ENCODE data around the gene JAK1. TPM values are rescaled to one million over a fixed set of nuclear protein-coding genes. Genes with fewer than 3 reads are reported as not detected.

JAK1 gene
- total RNA-seq, 1 experiment from 2014 or later, result 67.8 TPM

- DNase-seq (ENCODE audit: low spot score), result no peak
- in situ Hi-C loops (cut with HindIII; ENCODE audit: low sequenced_read_pairs), result no loop called here
These were observed 114.7 kb downstream of the JAK1 start for GRCh38 chr1:64851664-64852063.

- DNase-seq (ENCODE audit: low spot score), result peak; percentile 92
- in situ Hi-C loops (cut with HindIII; ENCODE audit: low sequenced_read_pairs), result no loop called here
These were observed 115.5 kb downstream of the JAK1 start for GRCh38 chr1:64850846-64851245.

DNA sequence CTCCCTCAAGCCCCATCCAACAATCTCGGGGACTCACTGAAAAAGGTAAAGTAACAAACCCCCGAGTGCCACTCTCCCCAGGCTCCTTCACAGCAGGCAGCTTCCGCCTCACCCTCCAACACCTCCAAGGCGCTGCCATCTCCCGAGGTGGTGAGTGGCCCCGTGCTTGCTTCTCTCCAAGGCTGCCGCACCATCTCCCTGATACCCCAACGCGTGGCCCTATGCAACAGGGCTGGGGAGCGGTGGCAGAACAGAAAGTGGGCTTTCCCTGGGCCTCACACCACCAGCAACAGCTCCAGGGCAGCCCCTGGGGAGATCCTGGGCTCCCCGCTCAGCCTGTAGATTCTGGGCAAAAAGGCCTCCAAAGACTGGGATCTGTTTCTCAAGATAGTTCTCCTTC, 116.4 kb downstream of the JAK1 start:
- in situ Hi-C loops (cut with HindIII; ENCODE audit: low sequenced_read_pairs), result no loop called here
- DNase-seq (ENCODE audit: low spot score), result no peak

GRCh38 chr1:64848803-64849202, 117.5 kb downstream of the JAK1 start:
- DNase-seq (ENCODE audit: low spot score), result peak; percentile 87
- in situ Hi-C loops (cut with HindIII; ENCODE audit: low sequenced_read_pairs), result no loop called here

DNA sequence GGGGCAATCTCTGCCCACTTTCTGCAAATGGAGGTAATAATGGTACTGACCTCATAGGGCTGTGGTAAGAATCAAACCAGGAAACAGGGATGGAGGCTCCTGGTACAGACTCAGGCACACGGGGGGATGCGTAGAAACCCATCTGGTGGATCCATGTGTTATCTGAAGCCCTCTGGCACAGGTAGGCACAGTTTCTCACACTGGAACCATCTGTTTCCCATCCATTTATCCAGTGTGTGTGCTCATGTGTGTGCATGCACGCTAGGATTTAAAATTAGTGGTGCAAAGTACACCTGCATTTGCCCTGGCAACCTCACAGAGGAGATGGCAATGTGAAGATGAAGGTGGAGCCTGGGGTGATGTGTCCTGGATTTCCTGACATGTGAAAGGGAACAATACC, 118.2 kb downstream of the JAK1 start:
- peak; percentile 72 for DNase-seq (ENCODE audit: low spot score)
- in situ Hi-C loops (cut with HindIII; ENCODE audit: low sequenced_read_pairs), result no loop called here

DNA sequence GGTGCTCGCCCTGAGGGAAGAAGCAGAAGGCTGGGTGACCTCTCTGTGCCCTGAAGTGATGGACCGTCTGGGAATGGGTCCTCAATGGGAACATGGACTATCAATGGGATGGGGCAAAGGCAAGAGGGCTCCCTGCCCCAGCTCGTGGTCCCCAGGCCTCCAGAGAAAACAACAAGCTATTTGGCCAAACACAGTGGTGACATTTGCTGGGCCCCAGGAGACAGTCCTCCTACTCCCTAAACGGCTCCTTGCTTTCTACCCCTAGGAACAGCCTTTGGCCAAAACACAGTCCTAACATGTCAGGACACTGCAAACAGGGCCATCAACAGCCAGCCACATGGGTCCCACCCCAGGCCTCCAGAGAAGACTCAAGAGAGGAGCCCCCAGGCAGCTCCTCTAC, 118.7 kb downstream of the JAK1 start:
- in situ Hi-C loops (cut with HindIII; ENCODE audit: low sequenced_read_pairs), result no loop called here
- no peak for DNase-seq (ENCODE audit: low spot score)

DNA sequence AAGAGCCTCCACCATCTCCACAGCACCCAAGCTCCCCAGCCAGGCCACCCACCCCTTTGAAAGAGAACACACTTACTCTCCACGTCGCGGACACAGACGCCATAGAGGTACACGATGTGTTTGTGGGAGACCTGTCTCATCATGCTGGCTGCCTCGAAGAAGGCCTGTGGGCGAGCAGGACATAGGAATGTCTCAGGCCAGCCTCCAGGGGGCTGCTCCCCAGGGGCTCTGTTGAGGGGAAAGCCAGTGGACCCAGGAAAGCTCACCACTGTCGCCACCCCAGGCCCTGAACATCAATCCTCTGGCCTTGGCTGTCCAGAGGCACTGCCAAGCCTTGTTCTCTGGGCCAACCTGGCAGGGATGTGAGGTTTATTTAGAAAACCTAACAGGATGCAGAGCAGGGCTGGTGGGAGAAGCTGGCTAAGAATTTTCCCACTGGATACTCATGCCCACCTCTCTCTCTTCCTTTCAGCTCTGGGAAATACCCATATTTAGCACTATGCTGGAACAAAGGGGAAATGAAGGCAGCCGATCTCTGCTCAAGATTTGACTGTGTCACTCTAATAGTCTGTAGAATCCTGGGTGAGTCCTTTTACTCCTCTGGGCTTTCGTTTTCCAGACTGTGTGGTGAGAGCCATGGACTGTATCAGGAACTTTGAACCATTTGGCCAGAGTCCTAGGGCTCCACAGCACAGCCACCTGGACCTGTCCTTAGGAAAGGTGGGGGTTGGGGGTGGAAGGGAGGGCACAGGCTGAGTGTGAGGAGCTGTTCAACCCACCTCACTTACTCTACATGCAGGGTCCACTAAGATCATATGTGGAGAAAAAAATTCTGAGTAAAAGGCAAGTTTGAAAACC, 119.5 kb downstream of the JAK1 start:
- DNase-seq (ENCODE audit: low spot score), result no peak
- in situ Hi-C loops (cut with HindIII; ENCODE audit: low sequenced_read_pairs), result no loop called here

DNA sequence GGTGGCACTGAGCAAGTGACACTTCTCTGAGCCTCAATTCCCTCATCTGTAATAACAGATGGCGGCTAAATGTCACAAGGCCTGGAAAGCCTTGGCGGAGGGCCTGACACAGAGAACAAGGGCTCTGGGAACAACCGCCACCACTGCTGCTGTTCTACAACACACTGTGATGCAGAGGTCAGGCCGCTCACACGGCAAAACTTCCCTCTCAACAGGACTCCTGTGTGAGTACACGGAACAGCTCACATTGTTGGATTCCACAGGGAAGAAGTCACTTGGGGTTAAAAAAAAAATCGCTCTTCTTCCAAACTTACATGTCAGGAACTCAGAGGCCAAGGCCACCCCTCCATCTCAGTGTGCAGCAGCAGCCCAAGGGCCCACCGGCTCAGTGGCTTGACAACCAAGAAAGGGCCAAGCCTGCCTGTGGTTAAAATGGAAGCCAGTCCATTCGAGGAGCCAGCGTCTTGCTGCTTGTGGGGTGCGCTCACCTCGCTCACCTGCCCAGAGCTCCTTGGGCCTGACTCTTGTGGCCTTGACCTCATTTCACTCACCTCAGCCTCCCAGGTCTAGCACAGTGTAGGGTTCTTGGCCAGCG, 120.4 kb downstream of the JAK1 start:
- in situ Hi-C loops (cut with HindIII; ENCODE audit: low sequenced_read_pairs), result no loop called here
- peak; percentile 12 for DNase-seq (ENCODE audit: low spot score)

DNA sequence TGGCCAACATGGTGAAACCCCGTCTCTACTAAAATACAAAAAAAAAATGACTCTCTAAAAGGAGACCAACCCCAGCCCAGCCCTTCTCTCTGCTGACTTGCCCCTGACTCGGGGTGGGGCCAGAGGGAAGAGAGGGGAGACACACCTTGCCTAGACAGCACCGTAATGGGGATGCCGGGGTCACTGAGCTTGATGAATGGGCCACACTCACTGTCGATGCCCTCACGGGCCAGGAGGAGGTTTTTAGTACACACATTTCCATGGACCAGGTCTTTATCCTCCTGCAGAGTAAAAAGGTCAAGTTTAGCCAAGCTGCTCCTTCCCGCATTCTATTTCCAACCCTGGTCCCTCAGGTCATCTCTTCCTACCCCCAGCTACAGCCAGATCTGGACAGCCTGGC, 121.7 kb downstream of the JAK1 start:
- DNase-seq (ENCODE audit: low spot score), result no peak

GRCh38 chr1:64844175-64844574, 122.2 kb downstream of the JAK1 start:
- no peak for DNase-seq (ENCODE audit: low spot score)
- in situ Hi-C loops (cut with HindIII; ENCODE audit: low sequenced_read_pairs), result no loop called here

More for the DNA sequence above, 121.7 kb downstream of the JAK1 start:
- in situ Hi-C loops (cut with HindIII; ENCODE audit: low sequenced_read_pairs), result no loop called here

DNA sequence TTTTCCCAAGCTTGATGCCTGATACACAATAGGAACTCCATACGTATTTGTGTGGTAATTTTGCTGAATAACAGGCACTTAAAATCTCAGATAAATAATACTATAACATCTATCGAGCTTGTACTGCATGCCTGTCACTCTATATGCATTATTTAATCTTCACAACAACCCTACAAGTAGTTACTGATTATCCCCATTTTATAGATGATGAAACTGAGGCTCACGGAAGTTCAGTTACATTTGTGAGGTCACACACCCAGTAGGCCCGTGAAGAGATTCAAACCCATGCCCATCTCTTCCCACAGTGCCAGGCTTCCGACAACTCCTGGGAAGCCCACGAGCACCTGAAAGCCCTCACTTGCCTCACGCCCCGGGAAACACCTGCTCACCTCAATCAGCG, 122.7 kb downstream of the JAK1 start:
- in situ Hi-C loops (cut with HindIII; ENCODE audit: low sequenced_read_pairs), result no loop called here
- DNase-seq (ENCODE audit: low spot score), result no peak

- no peak for DNase-seq (ENCODE audit: low spot score)
- in situ Hi-C loops (cut with HindIII; ENCODE audit: low sequenced_read_pairs), result no loop called here
These were observed 124.1 kb downstream of the JAK1 start for GRCh38 chr1:64842224-64842623.

DNA sequence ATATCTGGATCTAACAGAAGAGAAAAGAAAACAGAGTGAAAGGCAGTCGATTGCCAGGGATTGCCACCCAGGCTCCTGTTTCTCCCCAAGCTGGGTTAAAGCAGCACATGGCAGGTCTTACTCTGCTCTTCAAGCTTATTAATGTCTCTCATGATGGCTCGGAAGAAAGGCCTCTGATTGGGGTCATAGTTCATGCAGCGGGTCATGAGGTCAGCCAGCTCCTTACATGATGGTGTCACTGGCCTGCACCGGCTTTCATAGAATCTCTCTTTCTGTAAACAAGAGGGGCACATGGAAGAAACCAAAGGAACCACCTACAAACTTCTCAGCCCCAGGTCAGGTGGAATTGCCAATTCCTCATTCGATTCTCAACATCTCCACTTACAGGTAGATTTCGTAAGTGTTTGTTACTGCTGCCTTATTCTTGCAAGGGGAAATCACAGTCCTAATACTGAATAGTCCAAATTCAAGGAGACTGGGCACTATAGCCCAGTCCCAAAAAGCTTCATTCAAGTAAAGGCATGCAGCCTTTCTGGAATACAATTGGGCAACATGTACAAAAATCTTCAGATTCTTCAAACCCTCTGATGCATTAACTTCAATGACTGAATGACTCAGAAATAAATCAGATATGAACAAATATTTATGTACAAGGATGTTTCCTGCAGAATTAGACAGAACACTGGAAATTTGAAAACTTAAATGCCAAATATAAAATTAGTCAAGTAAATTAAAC, 124.9 kb downstream of the JAK1 start:
- no peak for DNase-seq (ENCODE audit: low spot score)
- in situ Hi-C loops (cut with HindIII; ENCODE audit: low sequenced_read_pairs), result no loop called here

- peak; percentile 89 for DNase-seq (ENCODE audit: low spot score)
- in situ Hi-C loops (cut with HindIII; ENCODE audit: low sequenced_read_pairs), result no loop called here
These were observed 126.5 kb downstream of the JAK1 start for GRCh38 chr1:64839732-64840405.

GRCh38 chr1:64839261-64839660, 127.1 kb downstream of the JAK1 start:
- in situ Hi-C loops (cut with HindIII; ENCODE audit: low sequenced_read_pairs), result no loop called here
- no peak for DNase-seq (ENCODE audit: low spot score)

GRCh38 chr1:64838486-64838885, 127.9 kb downstream of the JAK1 start:
- DNase-seq (ENCODE audit: low spot score), result no peak
- in situ Hi-C loops (cut with HindIII; ENCODE audit: low sequenced_read_pairs), result no loop called here

- no peak for DNase-seq (ENCODE audit: low spot score)
- in situ Hi-C loops (cut with HindIII; ENCODE audit: low sequenced_read_pairs), result no loop called here
These were observed 129.5 kb downstream of the JAK1 start for GRCh38 chr1:64836802-64837201.

DNA sequence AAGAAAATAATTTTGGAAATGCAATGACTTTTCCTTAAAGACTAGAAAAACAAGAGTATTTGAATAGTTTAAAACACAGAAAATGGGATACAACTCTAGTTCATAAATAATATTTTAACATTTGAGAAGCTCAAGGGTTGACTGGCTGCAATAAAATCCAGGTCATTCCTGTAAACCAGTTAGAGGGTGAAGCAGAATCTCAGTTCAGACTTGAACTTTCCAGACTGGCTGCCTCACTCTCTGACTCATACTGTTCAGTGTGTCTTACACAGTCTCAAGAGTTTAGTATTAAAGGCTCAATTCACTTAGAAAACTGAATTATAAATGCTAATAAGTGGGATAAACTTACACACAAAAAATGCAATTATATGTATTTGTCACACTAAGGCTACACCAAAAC, 131.6 kb downstream of the JAK1 start:
- no peak for DNase-seq (ENCODE audit: low spot score)
- in situ Hi-C loops (cut with HindIII; ENCODE audit: low sequenced_read_pairs), result no loop called here

DNA sequence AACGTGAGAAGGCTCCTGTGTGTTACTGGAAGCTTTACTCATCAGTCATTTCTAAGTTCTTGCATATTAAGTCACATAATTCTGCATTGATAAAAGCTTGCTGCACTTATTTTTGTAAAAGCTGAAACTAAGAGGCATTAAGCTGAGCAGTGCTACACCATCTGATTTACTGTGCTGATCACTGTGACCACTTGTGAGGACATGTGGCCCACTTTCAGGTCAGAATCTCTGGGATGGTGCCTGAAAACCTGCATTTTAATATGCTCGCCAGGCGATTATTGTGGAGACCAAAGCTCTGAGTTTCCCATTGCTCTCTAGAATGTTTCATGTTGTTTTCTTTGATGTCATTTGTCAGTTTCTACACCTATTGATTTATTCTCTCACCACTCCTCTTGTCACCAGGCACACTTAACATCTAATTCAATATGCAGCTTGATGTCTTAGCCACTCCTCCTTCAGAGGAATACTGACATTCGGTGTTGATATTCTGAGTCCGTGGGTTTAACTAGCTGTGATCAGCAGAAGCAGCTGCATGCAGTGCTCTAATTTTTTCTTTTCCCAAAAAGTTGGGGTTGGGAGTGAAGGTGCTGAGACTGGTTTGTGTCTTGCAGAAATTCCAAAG, 136.2 kb downstream of the JAK1 start:
- DNase-seq (ENCODE audit: low spot score), result no peak
- in situ Hi-C loops (cut with HindIII; ENCODE audit: low sequenced_read_pairs), result no loop called here
